ENCODE measurements around the gene CAMK4. TPM values are rescaled to one million over a fixed set of nuclear protein-coding genes. Genes with fewer than 3 reads are reported as not detected.

CAMK4 gene
- total RNA-seq, 4 donors from 2014 or later: 0.16 to 5.0 (median 4.4) TPM

- ATAC-seq: no peak
- Histone ChIP-seq H3K4me3 (no peak overlapping the region), H3K27ac (no peak overlapping the region), H3K36me3 (no peaks in the 10 kb centered on the region), H3K27me3 (no peaks in the 10 kb centered on the region), H3K9me3 (no peaks in the 10 kb centered on the region), H3K4me1 (no peaks in the 10 kb centered on the region)
- TF ChIP-seq EP300 (IDR thresholded peaks at IDR 0.05) (no peak), POLR2AphosphoS5 (IDR thresholded peaks at IDR 0.05) (no peak), POLR2A (IDR thresholded peaks at IDR 0.05) (no peak), CTCF (IDR thresholded peaks at IDR 0.05) (no peak)
- WGBS, 2 donors (ENCODE audit: low coverage in 1 of 2): 0 to 8% methylated on average over 1 of the region's 1 CpG
Measured at GRCh38 chr5:111197523-111197922, 26.7 kb upstream of the CAMK4 start.

GRCh38 chr5:111198281-111198966, 25.8 kb upstream of the CAMK4 start:
- no peak for TF ChIP-seq CTCF (IDR thresholded peaks at IDR 0.05)
- no peak for TF ChIP-seq POLR2A (IDR thresholded peaks at IDR 0.05)
- no peak for TF ChIP-seq EP300 (IDR thresholded peaks at IDR 0.05)
- TF ChIP-seq POLR2AphosphoS5 (IDR thresholded peaks at IDR 0.05): no peak
- Histone ChIP-seq H3K27me3 (no peaks in the 10 kb centered on the region), H3K4me1 (no peaks in the 10 kb centered on the region), H3K9me3 (no peaks in the 10 kb centered on the region), H3K4me3 (no peak overlapping the region), H3K36me3 (no peaks in the 10 kb centered on the region), H3K27ac (no peak overlapping the region)
- ATAC-seq: no peak
- 65 to 76% methylated on average over 4 of the region's 4 CpGs for WGBS, 2 donors (ENCODE audit: low coverage in 1 of 2)

GRCh38 chr5:111200828-111201227, 23.4 kb upstream of the CAMK4 start:
- Histone ChIP-seq H3K27ac (no peak overlapping the region), H3K36me3 (no peaks in the 10 kb centered on the region), H3K4me3 (no peak overlapping the region), H3K27me3 (no peaks in the 10 kb centered on the region), H3K9me3 (no peaks in the 10 kb centered on the region), H3K4me1 (no peaks in the 10 kb centered on the region)
- WGBS, 2 donors (ENCODE audit: low coverage in 1 of 2): 67 to 100% methylated on average over 1 of the region's 1 CpG
- TF ChIP-seq EP300 (IDR thresholded peaks at IDR 0.05) (no peak), POLR2A (IDR thresholded peaks at IDR 0.05) (no peak), CTCF (IDR thresholded peaks at IDR 0.05) (no peak), POLR2AphosphoS5 (IDR thresholded peaks at IDR 0.05) (no peak)
- no peak for ATAC-seq

GRCh38 chr5:111201705-111202104, 22.5 kb upstream of the CAMK4 start:
- no peaks in the 10 kb centered on the region for H3K9me3 ChIP-seq
- no peaks in the 10 kb centered on the region for H3K4me1 ChIP-seq
- TF ChIP-seq CTCF (IDR thresholded peaks at IDR 0.05) (no peak), POLR2A (IDR thresholded peaks at IDR 0.05) (no peak), POLR2AphosphoS5 (IDR thresholded peaks at IDR 0.05) (no peak), EP300 (IDR thresholded peaks at IDR 0.05) (no peak)
- no peak overlapping the region for H3K27ac ChIP-seq
- WGBS, 2 donors (ENCODE audit: low coverage in 1 of 2): 34 to 78% methylated on average over 3 of the region's 3 CpGs
- no peaks in the 10 kb centered on the region for H3K36me3 ChIP-seq
- no peaks in the 10 kb centered on the region for H3K27me3 ChIP-seq
- no peak overlapping the region for H3K4me3 ChIP-seq
- ATAC-seq: no peak

- Histone ChIP-seq H3K36me3 (no peaks in the 10 kb centered on the region), H3K4me3 (no peak overlapping the region), H3K27ac (no peak overlapping the region), H3K27me3 (no peaks in the 10 kb centered on the region), H3K9me3 (no peaks in the 10 kb centered on the region), H3K4me1 (no peaks in the 10 kb centered on the region)
- ATAC-seq: no peak
- TF ChIP-seq POLR2A (IDR thresholded peaks at IDR 0.05) (no peak), EP300 (IDR thresholded peaks at IDR 0.05) (no peak), CTCF (IDR thresholded peaks at IDR 0.05) (no peak), POLR2AphosphoS5 (IDR thresholded peaks at IDR 0.05) (no peak)
- 25 to 33% methylated on average over 1 of the region's 1 CpG for WGBS, 2 donors (ENCODE audit: low coverage in 1 of 2)
Measured at GRCh38 chr5:111211341-111211740, 12.8 kb upstream of the CAMK4 start.

Measured in gastroesophageal sphincter (tissue), 4 donors.